22Rv1 (cell line): ENCODE results near the gene UXS1.
"Not testable (repeated sequence)": the region's sequence is repeated elsewhere in the genome, so short reads cannot be mapped to it uniquely, and the experiment has no call there.

Experiments
- CTCF ChIP-seq: fragments of 450-650 bp; IDR thresholded peaks from 2 replicates; pipeline ENCODE4 v1.5.1; 2017; ENCODE audit warnings: mild to moderate bottlenecking
- ZFX ChIP-seq: fragments of 450-650 bp; IDR thresholded peaks from 2 replicates; pipeline ENCODE4 v1.6.1; 2017; ENCODE audit warnings: antibody characterized with exemption, borderline replicate concordance

GRCh38 chr2:106239491-106239890, 45.4 kb upstream of the UXS1 start:
- TF ChIP-seq CTCF, ZFX: not testable (repeated sequence)
